Raji (cell line): ENCODE data around the gene SSX2IP.

Source experiments
- POLR2A ChIP-seq: IDR thresholded peaks from 2 replicates; pipeline ENCODE4 v1.6.1; 2011; ENCODE audit warnings: low read depth, low read length, control low read depth; ENCODE audit not compliant: insufficient read depth

Gene SSX2IP

GRCh38 chr1:84672080-84672854, 18.0 kb downstream of the SSX2IP start:
- no peak for TF ChIP-seq POLR2A

- no peak for TF ChIP-seq POLR2A
Observed at GRCh38 chr1:84669831-84670230, 20.4 kb downstream of the SSX2IP start.

- TF ChIP-seq POLR2A: no peak
Observed at GRCh38 chr1:84668185-84668584, 22.1 kb downstream of the SSX2IP start.

GRCh38 chr1:84665703-84666317, 24.5 kb downstream of the SSX2IP start:
- TF ChIP-seq POLR2A: no peak

GRCh38 chr1:84653130-84653677, 37.1 kb downstream of the SSX2IP start:
- TF ChIP-seq POLR2A: no peak

GRCh38 chr1:84644472-84644871, 45.8 kb downstream of the SSX2IP start:
- no peak for TF ChIP-seq POLR2A

DNA sequence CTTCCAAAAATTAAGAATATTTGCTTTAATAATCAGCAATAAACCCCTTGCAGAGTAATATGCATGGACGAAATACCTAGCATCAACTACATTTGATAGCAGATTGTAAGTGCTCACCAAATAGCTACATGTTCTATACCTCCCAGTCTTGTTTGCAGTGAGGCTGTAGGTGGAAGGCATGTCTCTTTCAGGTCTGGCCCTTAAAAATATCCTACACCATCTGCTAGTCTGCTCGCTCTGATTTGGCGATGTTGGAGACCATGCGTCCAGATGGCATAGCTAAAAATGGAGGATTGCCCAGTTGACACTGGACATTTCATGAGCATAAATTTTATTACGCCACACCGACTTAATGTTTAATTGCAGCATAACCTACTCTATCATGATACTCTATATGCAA, 47.1 kb downstream of the SSX2IP start:
- TF ChIP-seq POLR2A: no peak

- TF ChIP-seq POLR2A: no peak
Observed at GRCh38 chr1:84642774-84643173, 47.5 kb downstream of the SSX2IP start.

DNA sequence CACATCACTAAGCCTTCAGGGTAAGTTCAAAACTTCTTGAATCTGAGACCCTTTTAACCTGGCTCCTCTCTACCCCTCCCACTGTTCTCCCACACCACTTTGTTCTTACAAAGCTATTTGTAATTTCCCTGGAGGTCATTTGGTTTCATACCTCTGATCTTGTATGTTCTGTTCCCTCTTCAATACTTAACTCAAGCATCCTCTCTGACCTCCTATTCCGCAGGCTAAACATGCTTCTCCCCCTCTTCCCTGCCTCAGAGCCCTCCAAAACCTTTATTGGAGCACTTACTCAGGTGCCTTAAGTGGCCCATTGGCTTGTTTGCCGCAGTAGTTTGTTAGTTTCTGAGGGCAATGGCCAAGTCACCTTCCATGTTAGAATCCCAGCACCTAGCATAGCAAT, 54.8 kb downstream of the SSX2IP start:
- no peak for TF ChIP-seq POLR2A

DNA sequence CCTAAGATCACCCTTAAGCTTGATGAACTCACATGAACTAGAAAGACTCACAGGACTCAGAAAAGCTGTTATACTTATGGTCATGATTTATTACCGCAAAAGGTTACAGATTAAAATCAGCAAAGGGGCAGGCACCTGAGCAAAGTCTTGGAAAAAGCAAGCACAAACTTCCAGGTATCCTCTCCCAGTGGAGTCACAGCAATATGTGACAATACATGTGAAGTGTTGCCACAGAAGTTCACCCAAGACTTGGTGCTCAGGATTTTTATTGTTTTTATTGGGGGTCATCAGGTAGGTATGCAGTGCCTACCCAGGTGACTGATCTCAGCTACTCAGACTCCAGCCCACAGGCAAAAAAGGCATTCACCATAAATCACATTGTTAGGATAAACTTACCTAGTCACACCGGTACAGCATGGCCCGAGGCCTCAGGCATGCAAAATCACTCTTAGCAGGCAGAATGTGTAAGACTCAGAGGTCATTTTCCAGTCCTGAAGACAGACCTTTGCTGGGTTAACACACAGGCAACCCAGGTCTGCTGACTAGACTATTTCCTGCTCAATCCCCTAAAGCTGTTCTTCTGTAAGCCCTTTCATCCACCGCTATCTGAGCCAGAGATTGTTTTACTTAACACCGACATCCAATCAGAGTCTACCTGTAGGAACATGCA, 55.6 kb downstream of the SSX2IP start:
- TF ChIP-seq POLR2A: no peak

GRCh38 chr1:84632673-84633434, 57.4 kb downstream of the SSX2IP start:
- no peak for TF ChIP-seq POLR2A

DNA sequence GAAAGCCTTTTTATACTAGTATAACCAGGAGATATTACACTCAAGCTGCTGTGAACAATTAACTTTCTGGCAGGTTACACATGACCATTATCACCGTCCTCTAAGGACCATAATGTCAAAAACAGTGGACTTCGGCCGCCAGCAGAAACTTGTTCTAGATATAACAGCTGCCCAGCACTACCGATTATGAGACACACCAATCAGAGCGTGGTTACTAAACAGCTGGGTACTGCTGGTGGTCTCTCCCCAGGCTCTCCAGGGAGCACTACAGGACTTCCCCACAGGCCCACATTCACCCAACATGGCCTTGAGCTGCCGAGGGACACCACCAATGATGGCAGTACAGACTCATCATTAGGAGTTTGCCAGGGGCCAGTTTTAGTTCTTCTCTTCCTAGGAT, 58.1 kb downstream of the SSX2IP start:
- no peak for TF ChIP-seq POLR2A

DNA sequence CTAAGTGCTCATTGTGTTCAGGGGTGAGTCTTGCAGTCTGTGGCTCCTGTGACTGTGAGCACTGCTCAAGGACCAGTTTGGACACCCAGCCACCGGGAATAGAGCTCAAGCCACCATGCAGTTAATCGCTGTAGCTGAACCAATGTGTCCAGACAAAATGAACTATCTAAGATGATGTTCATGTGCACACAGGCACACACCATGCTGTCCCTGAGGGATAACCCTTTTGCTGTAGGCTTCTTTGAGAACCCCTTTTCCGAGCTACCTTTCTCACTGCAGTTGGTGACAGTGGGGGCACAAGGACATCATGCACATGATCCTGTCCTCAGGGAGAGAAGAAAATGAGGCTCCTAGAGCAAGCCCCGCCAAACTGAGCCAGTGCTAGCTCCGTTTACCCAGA, 65.4 kb downstream of the SSX2IP start:
- TF ChIP-seq POLR2A: no peak

DNA sequence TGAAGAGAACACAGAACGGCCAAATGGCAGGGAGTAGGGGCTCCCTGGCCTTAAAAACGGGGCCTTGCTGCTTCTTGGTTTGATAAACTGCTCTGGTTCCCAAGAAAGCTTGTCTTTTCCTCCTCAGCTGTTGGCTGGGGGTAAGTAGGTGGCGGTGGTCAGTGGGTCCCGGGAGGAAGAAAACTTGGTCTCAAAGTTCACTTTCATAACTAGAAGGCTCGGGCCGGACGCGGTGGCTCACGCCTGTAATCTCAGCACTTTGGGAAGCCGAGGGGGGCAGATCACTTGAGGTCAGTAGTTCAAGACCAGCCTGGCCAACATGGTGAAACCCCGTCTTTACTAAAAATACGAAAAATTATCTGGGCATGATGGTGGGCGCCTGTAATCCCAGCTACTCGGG, 68.7 kb downstream of the SSX2IP start:
- TF ChIP-seq POLR2A: no peak

GRCh38 chr1:84620720-84621313, 69.4 kb downstream of the SSX2IP start:
- peak; percentile 51 for TF ChIP-seq POLR2A
